Gastrocnemius medialis (tissue), 4 donors: ENCODE measurements around the gene SMARCD3.

Source experiments
- CTCF ChIP-seq, 5 experiments: fragments of 450-650 bp in 3 of 5; fragments of 200-600 bp in 2 of 5; sonication (generic) in 2 of 5; IDR thresholded peaks in 4 of 5; conservative IDR thresholded peaks in 1 of 5; 1 replicate in 4 of 5; 2 replicates in 1 of 5; pipeline ENCODE4 v1.5.1; 2016 to 2019; ENCODE audit warnings: antibody characterized with exemption in 5 of 5, mild to moderate bottlenecking in 3 of 5, moderate library complexity in 3 of 5
- POLR2A ChIP-seq, 2 donors: fragments of 450-650 bp; IDR thresholded peaks; one replicate each; pipeline ENCODE4 v1.6.1; 2017; ENCODE audit warnings: antibody characterized with exemption in 2 of 2, mild to moderate bottlenecking in 2 of 2, moderate library complexity in 2 of 2

- TF ChIP-seq CTCF (IDR thresholded peaks at IDR 0.05 in 4 of 5, conservative IDR thresholded peaks at IDR 0.05 in 1 of 5) (no peak), POLR2A (IDR thresholded peaks at IDR 0.05) (no peak)
Observed at GRCh38 chr7:151269511-151269910, 21.0 kb upstream of the SMARCD3 start.
